Stimulated activated CD4-positive, alpha-beta T cell treated with anti-CD3 and anti-CD28 coated beads, Interleukin-15, amount 100 ng/mL, for 24 hours (primary cell): ENCODE results near the gene HP1BP3.
A peak's percentile ranks its signal among the peaks of the same experiment; 100 is the strongest.

ENCODE experiments used
- DNase-seq: peaks from one replicate; pipeline ENCODE4 v3.0.0-alpha.2; 2020

Gene HP1BP3

DNA sequence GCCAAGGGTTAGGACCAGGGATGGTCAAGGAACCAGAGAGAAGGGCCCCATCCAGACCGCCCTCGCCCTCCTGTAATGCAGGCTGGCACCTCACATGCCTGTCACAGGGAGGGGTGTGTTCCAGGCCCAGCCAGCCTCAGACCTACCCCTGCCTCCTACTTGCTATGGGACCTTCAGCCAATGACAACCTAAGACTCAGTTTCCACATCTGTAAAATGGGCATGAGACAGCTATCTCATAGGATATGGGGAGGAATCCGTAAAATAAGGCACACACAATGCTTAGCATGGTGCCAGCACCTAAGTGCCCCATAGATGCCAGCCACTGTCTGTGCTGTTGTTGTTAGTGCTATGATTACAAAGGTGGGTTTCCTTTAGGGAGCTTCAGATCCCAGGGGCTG lies 77.2 kb downstream of the HP1BP3 start:
- no peak for DNase-seq

GRCh38 chr1:20708891-20709290 lies 78.2 kb downstream of the HP1BP3 start:
- DNase-seq = no peak

GRCh38 chr1:20708057-20708456 lies 79.0 kb downstream of the HP1BP3 start:
- no peak for DNase-seq

- no peak for DNase-seq
These were observed 80.3 kb downstream of the HP1BP3 start for GRCh38 chr1:20706841-20707240.

GRCh38 chr1:20705203-20705755 lies 81.8 kb downstream of the HP1BP3 start:
- DNase-seq = no peak

GRCh38 chr1:20704390-20705202 lies 82.5 kb downstream of the HP1BP3 start:
- no peak for DNase-seq

DNA sequence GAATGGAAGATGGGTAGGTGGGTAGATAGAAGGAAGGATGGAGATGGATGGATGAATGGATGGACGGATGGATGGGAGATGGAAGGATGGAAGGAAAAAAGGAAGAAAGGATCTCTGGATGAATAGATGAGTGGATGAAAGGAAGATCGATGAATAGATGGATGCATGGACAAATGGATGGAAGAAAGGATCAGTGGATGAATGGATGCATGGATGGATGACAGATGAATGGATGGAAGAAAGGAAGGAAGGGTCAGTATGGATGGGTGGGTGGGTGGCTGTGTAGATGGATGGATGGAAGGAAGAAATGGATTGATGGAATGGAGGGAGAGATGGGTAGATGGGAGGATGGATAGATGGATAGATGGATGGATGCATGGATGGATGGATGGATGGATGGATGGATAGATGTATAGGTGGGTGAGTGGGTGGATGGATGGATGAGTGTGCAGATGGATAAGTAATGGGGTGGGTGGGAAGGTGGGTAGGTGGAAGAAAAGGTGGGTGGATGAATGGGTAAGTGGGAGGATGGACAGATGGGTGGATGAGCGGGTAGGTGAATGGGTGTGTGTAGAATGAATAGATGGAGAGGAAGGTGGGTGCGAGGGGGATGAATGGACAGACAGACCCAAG lies 83.9 kb downstream of the HP1BP3 start:
- DNase-seq = no peak

- DNase-seq = no peak
These were observed 84.7 kb downstream of the HP1BP3 start for GRCh38 chr1:20702416-20702815.

- no peak for DNase-seq
These were observed 85.3 kb downstream of the HP1BP3 start for GRCh38 chr1:20701847-20702246.

GRCh38 chr1:20701446-20701845 lies 85.7 kb downstream of the HP1BP3 start:
- no peak for DNase-seq

- DNase-seq = no peak
These were observed 86.4 kb downstream of the HP1BP3 start for GRCh38 chr1:20700636-20701215.

DNA sequence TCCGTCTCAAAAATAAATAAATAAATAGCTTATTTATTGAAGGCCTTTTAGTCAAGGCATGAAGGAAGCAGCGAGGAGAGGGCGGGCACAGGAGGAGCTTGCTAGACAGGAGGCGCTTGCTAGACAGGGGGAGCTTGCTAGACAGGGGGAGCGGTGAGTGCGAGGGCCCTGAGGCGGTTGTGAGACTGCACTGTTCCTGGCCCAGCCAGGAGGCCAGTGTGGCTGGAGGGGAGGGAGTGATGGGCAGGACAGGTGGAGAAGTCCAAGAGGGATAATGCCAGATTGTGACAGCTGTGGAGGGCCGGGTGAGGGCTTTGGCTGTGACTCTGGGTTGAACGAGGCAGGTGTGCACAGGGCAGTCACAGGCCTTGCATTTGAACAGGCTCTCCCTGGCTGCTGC lies 87.5 kb downstream of the HP1BP3 start:
- DNase-seq = no peak

DNA sequence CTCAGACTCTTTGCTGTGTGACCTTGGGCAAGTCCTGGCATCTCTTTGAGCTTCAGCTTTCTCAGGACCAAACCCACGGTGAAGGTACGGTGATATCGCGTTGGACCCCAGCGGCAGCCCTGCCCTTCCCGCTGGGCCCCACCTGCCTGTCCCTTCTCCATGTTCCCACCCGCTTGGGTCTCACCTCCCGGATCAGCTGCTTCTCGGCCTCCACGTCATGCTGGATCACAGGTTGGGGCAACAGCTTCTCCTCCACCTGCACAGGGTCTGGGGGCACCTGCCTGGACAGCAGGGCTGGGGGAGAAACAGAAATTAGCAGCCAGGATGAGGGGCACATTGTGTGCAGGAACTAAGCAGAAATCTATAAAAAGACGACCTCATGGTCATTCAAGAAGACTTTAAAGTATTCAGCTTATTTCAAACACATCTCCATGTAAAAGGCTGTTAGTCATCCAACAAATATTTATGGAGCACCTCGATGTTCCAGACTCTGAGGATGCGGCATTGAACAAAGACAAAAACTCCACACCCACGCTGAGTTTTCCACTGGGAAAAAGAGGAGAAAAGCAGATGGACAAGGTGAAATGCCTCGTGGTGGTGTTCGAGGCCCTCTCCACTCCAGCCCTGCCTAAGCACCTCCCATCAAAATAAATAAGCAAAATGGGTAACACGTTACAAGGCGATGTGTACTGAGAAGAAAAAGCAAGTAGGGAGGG lies 88.8 kb downstream of the HP1BP3 start:
- no peak for DNase-seq

- DNase-seq = no peak
These were observed 89.5 kb downstream of the HP1BP3 start for GRCh38 chr1:20697563-20697962.

GRCh38 chr1:20696397-20697333 lies 90.4 kb downstream of the HP1BP3 start:
- DNase-seq = peak; percentile 87

DNA sequence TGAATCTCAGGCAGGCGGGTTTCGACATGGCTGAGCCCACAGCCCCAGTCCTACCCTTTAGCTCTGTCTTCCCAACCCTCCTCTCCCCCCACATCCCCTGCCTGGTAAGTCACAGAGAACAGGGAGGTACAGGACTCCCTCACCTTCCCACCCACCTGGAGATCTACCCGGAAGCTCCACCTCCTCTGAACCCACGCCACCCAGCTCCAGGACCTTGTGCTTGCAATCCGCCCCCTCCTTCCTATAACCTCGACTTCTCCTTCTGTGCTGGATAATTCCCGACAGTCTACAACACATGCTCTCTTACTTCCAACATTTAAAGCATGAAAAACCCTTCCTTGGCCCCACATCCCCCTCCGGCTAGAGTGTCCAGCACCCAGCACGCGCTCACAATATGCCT lies 91.6 kb downstream of the HP1BP3 start:
- no peak for DNase-seq

DNA sequence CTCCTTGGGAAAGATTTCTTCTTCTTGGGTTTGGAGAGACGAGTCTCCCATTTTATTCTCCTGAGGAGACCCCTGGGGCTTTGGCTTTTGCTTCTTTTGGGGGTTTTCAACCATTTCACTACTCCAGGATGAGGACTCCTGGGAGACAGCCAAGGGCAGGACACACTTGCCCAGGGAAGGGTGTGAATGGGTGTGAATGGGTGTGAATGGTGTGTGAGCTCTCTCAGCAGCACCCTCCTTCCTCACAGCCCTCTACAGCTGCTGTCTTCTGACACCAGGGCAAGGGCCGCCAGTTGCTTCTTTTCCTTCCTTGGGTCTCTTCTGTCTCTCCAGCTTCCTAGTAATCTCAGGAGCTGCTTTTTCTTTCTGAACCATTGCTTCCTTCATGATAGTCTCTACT lies 93.5 kb downstream of the HP1BP3 start:
- no peak for DNase-seq
